Natural killer cell (primary cell): Measurements from ENCODE around the gene ISL2. TPM values are rescaled to one million over a fixed set of nuclear protein-coding genes. Genes with fewer than 3 reads are reported as not detected.

Source experiments
- ATAC-seq, 3 donors: fragments of 150-1000 bp in 2 of 3; fragments of 200-7000 bp in 1 of 3; cut with Tn5 transposase; 1 replicate in 1 of 3; 2 replicates in 2 of 3; pipeline ENCODE4 v1.10.0; 2021; ENCODE audit warnings: mild to moderate bottlenecking in 2 of 3, moderate library complexity in 2 of 3
- DNase-seq, 2 donors: peaks; one replicate each; pipeline versions ENCODE4 v3.0.0 to v3.0.0-alpha.2; 2013 to 2021; ENCODE audit warnings: mixed read lengths in 1 of 2
- H3K27ac ChIP-seq: one replicate; pipeline ENCODE4 v1.5.1; 2013; ENCODE audit warnings: mild to moderate bottlenecking, low read length
- H3K27me3 ChIP-seq: one replicate; pipeline ENCODE4 v1.6.1; 2013; ENCODE audit warnings: low read length; ENCODE audit not compliant: control insufficient read depth, insufficient read depth
- H3K36me3 ChIP-seq: one replicate; pipeline ENCODE4 v1.6.1; 2013; ENCODE audit warnings: low read length; ENCODE audit not compliant: control insufficient read depth, insufficient read depth
- H3K4me1 ChIP-seq: one replicate; pipeline ENCODE4 v1.6.1; 2013; ENCODE audit warnings: low read length; ENCODE audit not compliant: control insufficient read depth, insufficient read depth
- H3K4me3 ChIP-seq: one replicate; pipeline ENCODE4 v1.5.1; 2013; ENCODE audit warnings: low read length
- H3K9me3 ChIP-seq: one replicate; pipeline ENCODE4 v1.6.1; 2013; ENCODE audit warnings: low read length; ENCODE audit not compliant: control insufficient read depth, insufficient read depth
- H3K27ac Mint-ChIP-seq, 2 donors: one replicate each; pipeline ENCODE4 v1.8.0; 2022; ENCODE audit warnings: mild to moderate bottlenecking in 2 of 2, mixed read lengths in 2 of 2, moderate library complexity in 1 of 2
- H3K27me3 Mint-ChIP-seq, 2 donors: one replicate each; pipeline ENCODE4 v1.8.0; 2022; ENCODE audit warnings: low read depth in 2 of 2, mixed read lengths in 2 of 2
- H3K36me3 Mint-ChIP-seq: one replicate; pipeline ENCODE4 v1.8.0; 2022; ENCODE audit warnings: mixed read lengths
- H3K4me1 Mint-ChIP-seq, 2 donors: one replicate each; pipeline ENCODE4 v1.8.0; 2022; ENCODE audit warnings: mixed read lengths in 2 of 2
- H3K4me3 Mint-ChIP-seq: one replicate; pipeline ENCODE4 v1.8.0; 2022; ENCODE audit warnings: mild to moderate bottlenecking, moderate library complexity, mixed read lengths
- H3K9me3 Mint-ChIP-seq, 2 donors: one replicate each; pipeline ENCODE4 v1.8.0; 2022; ENCODE audit warnings: mixed read lengths in 2 of 2
- WGBS: methylation state at CpG from one replicate; pipeline ENCODE4 v1.1.7; 2013; ENCODE audit warnings: missing lambda C conversion rate; ENCODE audit not compliant: insufficient coverage; 5-methylcytosine and 5-hydroxymethylcytosine counted together
- intact Hi-C: fragments of 100-400 bp; cut with micrococcal nuclease; formaldehyde crosslinking; loops from one replicate; pipeline ENCODE4 v1.14.2; 2022
- total RNA-seq, 4 donors: library from RNA; stranded (reverse); fragments of 120-200 nt in 1 of 4; gene quantifications; one replicate each; pipeline versions ENCODE4 v1.2.3 to v1.2.4, GENCODE V29; 2013 to 2022
- TF ChIP-seq, protein P1 (sequence below): fragments of 200-600 bp; IDR thresholded peaks from one replicate; pipeline ENCODE4 v1.8.0; 2022; ENCODE audit warnings: antibody characterized with exemption

The ISL2 gene
- total RNA-seq, 3 donors from 2014 or later (not counting 1 experiment from before 2014, with no cell fraction given), result not detected

DNA sequence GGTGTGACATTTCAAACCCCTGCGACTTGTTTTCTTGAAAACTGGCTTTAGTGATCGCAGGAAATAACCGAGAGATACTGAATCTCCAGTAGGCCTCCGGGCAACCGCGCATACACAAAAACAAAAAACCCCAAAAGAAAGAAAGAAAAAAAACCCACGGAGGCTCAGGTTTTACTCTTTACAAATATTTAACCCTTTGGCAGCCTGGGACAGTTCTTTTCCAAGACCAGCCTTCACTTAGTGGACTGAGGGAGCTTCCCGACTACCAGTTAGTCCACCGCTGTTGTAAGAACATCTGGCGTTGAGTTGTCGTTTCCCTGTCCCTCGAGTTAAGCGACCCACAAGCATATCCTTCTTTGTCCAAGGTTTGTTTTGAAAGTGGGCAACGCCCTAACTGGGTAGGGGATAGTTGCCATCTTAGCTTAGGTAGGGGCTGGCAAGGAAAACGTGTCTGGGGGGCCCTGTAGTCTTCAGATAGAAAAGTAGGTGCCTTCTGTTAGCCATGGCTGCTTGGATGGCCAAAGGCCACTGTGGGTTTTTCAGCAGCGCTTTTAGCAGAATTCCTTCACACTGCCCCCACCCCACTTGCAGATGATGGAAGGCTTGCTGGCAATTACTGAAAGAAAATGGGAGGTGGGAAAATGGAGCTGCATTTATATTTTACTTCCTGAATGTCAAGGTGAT, 6.9 kb downstream of the ISL2 start:
- peaks cover 46 to 58% of the 10 kb centered on the region in 2 donors for H3K4me1 Mint-ChIP-seq
- WGBS, result 18% methylated on average over 15 of the region's 16 CpGs
- H3K27ac Mint-ChIP-seq, result no peak overlapping the region

GRCh38 chr15:76344893-76345582, 8.5 kb downstream of the ISL2 start:
- no peaks in the 10 kb centered on the region for H3K9me3 Mint-ChIP-seq
- no peaks in the 10 kb centered on the region for H3K36me3 ChIP-seq
- H3K27me3 Mint-ChIP-seq, result peaks cover 46 to 61% of the 10 kb centered on the region in 2 donors
- H3K27me3 ChIP-seq, result peaks cover 72% of the 10 kb centered on the region
- peaks cover 47% of the 10 kb centered on the region for H3K4me1 ChIP-seq
- intact Hi-C loops, result loop anchor here (5.0 kb wide), 1 partner anchor 58 kb away; no protein-coding TSS in a partner anchor
- 19% methylated on average over 2 of the region's 3 CpGs for WGBS
- ATAC-seq (no peak), DNase-seq (no peak)
- no peak overlapping the region for H3K27ac ChIP-seq
- no peaks in the 10 kb centered on the region for H3K9me3 ChIP-seq
- H3K4me3 Mint-ChIP-seq, result peak overlapping the region; percentile 78
- peaks cover 32 to 42% of the 10 kb centered on the region in 2 donors for H3K4me1 Mint-ChIP-seq
- peak overlapping the region in 1 of 2 donors; percentile 3 for H3K27ac Mint-ChIP-seq
- TF ChIP-seq, protein P1, sequence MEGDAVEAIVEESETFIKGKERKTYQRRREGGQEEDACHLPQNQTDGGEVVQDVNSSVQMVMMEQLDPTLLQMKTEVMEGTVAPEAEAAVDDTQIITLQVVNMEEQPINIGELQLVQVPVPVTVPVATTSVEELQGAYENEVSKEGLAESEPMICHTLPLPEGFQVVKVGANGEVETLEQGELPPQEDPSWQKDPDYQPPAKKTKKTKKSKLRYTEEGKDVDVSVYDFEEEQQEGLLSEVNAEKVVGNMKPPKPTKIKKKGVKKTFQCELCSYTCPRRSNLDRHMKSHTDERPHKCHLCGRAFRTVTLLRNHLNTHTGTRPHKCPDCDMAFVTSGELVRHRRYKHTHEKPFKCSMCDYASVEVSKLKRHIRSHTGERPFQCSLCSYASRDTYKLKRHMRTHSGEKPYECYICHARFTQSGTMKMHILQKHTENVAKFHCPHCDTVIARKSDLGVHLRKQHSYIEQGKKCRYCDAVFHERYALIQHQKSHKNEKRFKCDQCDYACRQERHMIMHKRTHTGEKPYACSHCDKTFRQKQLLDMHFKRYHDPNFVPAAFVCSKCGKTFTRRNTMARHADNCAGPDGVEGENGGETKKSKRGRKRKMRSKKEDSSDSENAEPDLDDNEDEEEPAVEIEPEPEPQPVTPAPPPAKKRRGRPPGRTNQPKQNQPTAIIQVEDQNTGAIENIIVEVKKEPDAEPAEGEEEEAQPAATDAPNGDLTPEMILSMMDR, result no peak
- no peak overlapping the region for H3K4me3 ChIP-seq
- H3K36me3 Mint-ChIP-seq, result peaks cover 13% of the 10 kb centered on the region

More for the DNA sequence above, 6.9 kb downstream of the ISL2 start:
- ATAC-seq (no peak), DNase-seq (peak in 1 of 2 donors; percentile 29)
- Histone ChIP-seq H3K9me3 (no peaks in the 10 kb centered on the region), H3K36me3 (no peaks in the 10 kb centered on the region), H3K27me3 (peaks cover 86% of the 10 kb centered on the region), H3K27ac (no peak overlapping the region), H3K4me1 (peaks cover 62% of the 10 kb centered on the region), H3K4me3 (no peak overlapping the region)
- intact Hi-C loops, result loop anchor here (5.0 kb wide), 1 partner anchor 56 kb away; no protein-coding TSS in a partner anchor
- peak overlapping the region; percentile 53 for H3K4me3 Mint-ChIP-seq
- peaks cover 13% of the 10 kb centered on the region for H3K36me3 Mint-ChIP-seq
- peaks cover 58 to 66% of the 10 kb centered on the region in 2 donors for H3K27me3 Mint-ChIP-seq
- no peaks in the 10 kb centered on the region for H3K9me3 Mint-ChIP-seq
- TF ChIP-seq, protein P1, result no peak

- Mint-ChIP-seq H3K9me3 (no peaks in the 10 kb centered on the region), H3K36me3 (peaks cover 13% of the 10 kb centered on the region), H3K27me3 (peaks cover 42 to 58% of the 10 kb centered on the region in 2 donors), H3K4me1 (peaks cover 28 to 38% of the 10 kb centered on the region in 2 donors), H3K4me3 (peak overlapping the region; percentile 78), H3K27ac (peak overlapping the region in 1 of 2 donors; percentile 3)
- H3K4me3 ChIP-seq, result no peak overlapping the region
- TF ChIP-seq, protein P1, result no peak
- DNase-seq (no peak), ATAC-seq (no peak)
- peaks cover 67% of the 10 kb centered on the region for H3K27me3 ChIP-seq
- no peak overlapping the region for H3K27ac ChIP-seq
- H3K4me1 ChIP-seq, result peaks cover 43% of the 10 kb centered on the region
- 15% methylated on average over 7 of the region's 7 CpGs for WGBS
- intact Hi-C loops, result no loop called here
- H3K9me3 ChIP-seq, result no peaks in the 10 kb centered on the region
- peaks cover 2% of the 10 kb centered on the region for H3K36me3 ChIP-seq
Observed at GRCh38 chr15:76345583-76345879, 9.0 kb downstream of the ISL2 start.
